Parathyroid adenoma (tissue), 2 donors: ENCODE results near the gene FAM228B.
"Not testable (repeated sequence)": the region's sequence is repeated elsewhere in the genome, so short reads cannot be mapped to it uniquely, and the experiment has no call there.

Experiments
- H2AFZ ChIP-seq: fragments of 300-600 bp; sonication (generic); one replicate; pipeline ENCODE4 v1.7.0; 2017; ENCODE audit warnings: antibody characterized with exemption, mild to moderate bottlenecking
- H3K27ac ChIP-seq: fragments of 300-600 bp; sonication (generic); one replicate; pipeline ENCODE4 v1.7.0; 2017
- H3K27me3 ChIP-seq: fragments of 300-600 bp; sonication (generic); one replicate; pipeline ENCODE4 v1.7.0; 2017; ENCODE audit warnings: low read length; ENCODE audit not compliant: control insufficient read depth, insufficient read depth
- H3K36me3 ChIP-seq: fragments of 300-600 bp; sonication (generic); one replicate; pipeline ENCODE4 v1.7.0; 2017; ENCODE audit warnings: low read length; ENCODE audit not compliant: control insufficient read depth, insufficient read depth
- H3K4me1 ChIP-seq: fragments of 300-600 bp; sonication (generic); one replicate; pipeline ENCODE4 v1.7.0; 2017; ENCODE audit warnings: control low read depth
- H3K4me2 ChIP-seq: fragments of 300-600 bp; sonication (generic); one replicate; pipeline ENCODE4 v1.7.0; 2017; ENCODE audit warnings: low read length
- H3K4me3 ChIP-seq: fragments of 300-600 bp; sonication (generic); one replicate; pipeline ENCODE4 v1.7.0; 2017; ENCODE audit warnings: low read depth, low read length
- H3K79me2 ChIP-seq: fragments of 300-600 bp; sonication (generic); one replicate; pipeline ENCODE4 v1.7.0; 2017; ENCODE audit warnings: control low read depth
- H3K9ac ChIP-seq: fragments of 300-600 bp; sonication (generic); one replicate; pipeline ENCODE4 v1.7.0; 2017; ENCODE audit warnings: mild to moderate bottlenecking
- H3K9me3 ChIP-seq: fragments of 300-600 bp; sonication (generic); one replicate; pipeline ENCODE4 v1.7.0; 2017; ENCODE audit warnings: low read length; ENCODE audit not compliant: control insufficient read depth
- TF ChIP-seq, protein P1 (sequence below): fragments of 300-600 bp; sonication (generic); IDR thresholded peaks from one replicate; pipeline ENCODE4 v1.7.0; 2017; ENCODE audit warnings: antibody characterized with exemption, mild to moderate bottlenecking
- donor health status: primary hyperparathyroidism.

The FAM228B gene

DNA sequence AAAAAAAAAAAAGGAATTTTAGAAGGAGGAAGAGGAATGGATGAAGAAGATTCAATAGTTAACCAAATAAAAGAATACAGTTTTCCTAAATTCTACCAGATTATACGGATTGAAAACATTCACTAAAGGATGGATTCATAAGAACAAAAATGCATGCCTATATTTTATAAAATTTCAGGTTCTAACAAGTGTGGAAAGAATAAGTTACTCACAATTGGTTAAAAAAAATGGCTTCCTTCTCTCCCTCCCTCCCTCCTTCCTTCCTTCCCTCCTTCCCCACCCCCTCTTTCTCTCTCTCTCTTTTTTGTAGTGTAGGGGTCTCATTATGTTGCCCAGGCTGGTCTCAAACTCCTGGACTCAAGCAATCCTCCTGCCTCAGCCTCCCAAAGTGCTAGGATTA, 37.0 kb upstream of the FAM228B start:
- H3K27me3 ChIP-seq = no peaks in the 10 kb centered on the region
- H2AFZ ChIP-seq = no peak overlapping the region
- TF ChIP-seq, protein P1, sequence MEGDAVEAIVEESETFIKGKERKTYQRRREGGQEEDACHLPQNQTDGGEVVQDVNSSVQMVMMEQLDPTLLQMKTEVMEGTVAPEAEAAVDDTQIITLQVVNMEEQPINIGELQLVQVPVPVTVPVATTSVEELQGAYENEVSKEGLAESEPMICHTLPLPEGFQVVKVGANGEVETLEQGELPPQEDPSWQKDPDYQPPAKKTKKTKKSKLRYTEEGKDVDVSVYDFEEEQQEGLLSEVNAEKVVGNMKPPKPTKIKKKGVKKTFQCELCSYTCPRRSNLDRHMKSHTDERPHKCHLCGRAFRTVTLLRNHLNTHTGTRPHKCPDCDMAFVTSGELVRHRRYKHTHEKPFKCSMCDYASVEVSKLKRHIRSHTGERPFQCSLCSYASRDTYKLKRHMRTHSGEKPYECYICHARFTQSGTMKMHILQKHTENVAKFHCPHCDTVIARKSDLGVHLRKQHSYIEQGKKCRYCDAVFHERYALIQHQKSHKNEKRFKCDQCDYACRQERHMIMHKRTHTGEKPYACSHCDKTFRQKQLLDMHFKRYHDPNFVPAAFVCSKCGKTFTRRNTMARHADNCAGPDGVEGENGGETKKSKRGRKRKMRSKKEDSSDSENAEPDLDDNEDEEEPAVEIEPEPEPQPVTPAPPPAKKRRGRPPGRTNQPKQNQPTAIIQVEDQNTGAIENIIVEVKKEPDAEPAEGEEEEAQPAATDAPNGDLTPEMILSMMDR = no peak
- H3K79me2 ChIP-seq = peaks cover 12% of the 10 kb centered on the region
- peaks cover 12% of the 10 kb centered on the region for H3K4me1 ChIP-seq
- no peaks in the 10 kb centered on the region for H3K9me3 ChIP-seq
- no peak overlapping the region for H3K4me2 ChIP-seq
- no peak overlapping the region for H3K27ac ChIP-seq
- no peak overlapping the region for H3K9ac ChIP-seq
- no peak overlapping the region for H3K4me3 ChIP-seq
- H3K36me3 ChIP-seq = no peaks in the 10 kb centered on the region

DNA sequence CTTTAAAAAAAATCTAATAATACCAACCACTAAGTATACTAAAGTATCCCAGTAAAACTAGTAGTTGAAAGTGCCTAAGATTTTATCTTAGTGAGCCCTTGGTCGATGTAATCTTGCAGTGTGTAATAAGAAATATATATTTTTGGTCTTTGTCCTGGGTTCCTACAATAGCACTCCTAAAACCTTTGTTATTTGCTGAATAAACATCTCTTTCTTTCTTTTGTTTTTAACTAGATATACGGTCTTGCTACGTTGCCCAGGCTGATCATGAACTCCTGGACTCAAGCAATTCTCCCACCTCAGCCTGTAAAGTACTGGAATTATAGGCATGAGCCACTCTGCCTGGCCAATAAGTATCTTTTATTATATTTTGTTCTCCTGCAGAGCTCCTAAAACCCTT, 36.2 kb upstream of the FAM228B start:
- no peak overlapping the region for H3K9ac ChIP-seq
- no peaks in the 10 kb centered on the region for H3K36me3 ChIP-seq
- peaks cover 8% of the 10 kb centered on the region for H3K79me2 ChIP-seq
- H3K4me2 ChIP-seq = no peak overlapping the region
- H3K27ac ChIP-seq = no peak overlapping the region
- no peaks in the 10 kb centered on the region for H3K27me3 ChIP-seq
- H3K4me1 ChIP-seq = peaks cover 12% of the 10 kb centered on the region
- H3K4me3 ChIP-seq = no peak overlapping the region
- no peaks in the 10 kb centered on the region for H3K9me3 ChIP-seq
- TF ChIP-seq, protein P1 = no peak
- H2AFZ ChIP-seq = no peak overlapping the region

GRCh38 chr2:24088821-24089359, 34.4 kb upstream of the FAM228B start:
- no peak overlapping the region for H3K27ac ChIP-seq

GRCh38 chr2:24093270-24093669, 30.0 kb upstream of the FAM228B start:
- H3K36me3 ChIP-seq, H3K9me3 ChIP-seq, H3K79me2 ChIP-seq, H3K27me3 ChIP-seq, H3K4me3 ChIP-seq, H3K4me1 ChIP-seq, H3K27ac ChIP-seq, H2AFZ ChIP-seq, H3K9ac ChIP-seq, H3K4me2 ChIP-seq: not testable (repeated sequence)

More at GRCh38 chr2:24088821-24089359, 34.4 kb upstream of the FAM228B start:
- H3K4me1 ChIP-seq = peaks cover 5% of the 10 kb centered on the region
- H3K9ac ChIP-seq = no peak overlapping the region
- no peaks in the 10 kb centered on the region for H3K27me3 ChIP-seq
- no peaks in the 10 kb centered on the region for H3K9me3 ChIP-seq
- TF ChIP-seq, protein P1 = no peak
- H3K4me2 ChIP-seq = no peak overlapping the region
- H3K79me2 ChIP-seq = no peaks in the 10 kb centered on the region
- H2AFZ ChIP-seq = no peak overlapping the region
- H3K4me3 ChIP-seq = no peak overlapping the region
- no peaks in the 10 kb centered on the region for H3K36me3 ChIP-seq

GRCh38 chr2:24095171-24095677, 28.0 kb upstream of the FAM228B start:
- H3K27ac ChIP-seq, H3K36me3 ChIP-seq, H3K27me3 ChIP-seq, H3K9ac ChIP-seq, H2AFZ ChIP-seq, H3K4me3 ChIP-seq, H3K9me3 ChIP-seq, H3K4me2 ChIP-seq, H3K4me1 ChIP-seq, H3K79me2 ChIP-seq: not testable (repeated sequence)

- not testable (repeated sequence) for H3K36me3 ChIP-seq, H3K4me2 ChIP-seq, H2AFZ ChIP-seq, H3K4me1 ChIP-seq, H3K27me3 ChIP-seq, H3K27ac ChIP-seq, H3K4me3 ChIP-seq, H3K9ac ChIP-seq, H3K79me2 ChIP-seq, H3K9me3 ChIP-seq
These were observed 22.5 kb upstream of the FAM228B start for GRCh38 chr2:24100732-24101131.
